Measurements from ENCODE around the gene CD2AP. TPM values are rescaled to one million over a fixed set of nuclear protein-coding genes. Genes with fewer than 3 reads are reported as not detected.
A peak's percentile ranks its signal among the peaks of the same experiment; 100 is the strongest.

CD2AP gene
- total and polyA plus RNA-seq, 9 of the 15 experiments (the other 6 are each of a cell fraction or from before 2014, with no cell fraction given): 9.4 to 69.7 (median 38.7) TPM

DNA sequence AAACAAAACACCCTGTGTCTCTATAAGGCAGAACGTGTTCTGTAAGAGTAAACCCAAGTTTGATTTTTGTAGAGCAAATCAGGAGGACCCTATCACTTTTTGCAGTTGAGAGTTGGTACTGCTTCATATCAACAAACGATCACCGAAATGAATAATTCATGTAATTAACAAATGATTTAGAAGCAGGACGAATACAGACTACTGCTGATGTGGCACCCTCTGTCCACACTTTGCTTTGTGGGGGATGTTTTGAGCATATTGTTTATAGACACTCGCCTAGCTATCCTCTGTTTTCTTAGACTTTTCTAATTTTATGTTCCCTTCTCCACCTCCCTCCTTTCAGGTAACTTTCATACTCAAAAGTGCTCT, 1.5 kb downstream of the CD2AP start:
- Histone ChIP-seq H2AFZ (ENCODE audit: low read depth, low read length) (peak overlapping the region; percentile 90), H3K27me3 (ENCODE audit: control insufficient read depth in 2 of 2, insufficient read depth in 2 of 2, low read length in 2 of 2) (no peaks in the 10 kb centered on the region), H3K27ac (ENCODE audit: extremely low read depth, low read depth, low read length) (peak overlapping the region; percentile 93), H3K4me2 (ENCODE audit: insufficient read depth, low read length) (peak overlapping the region; percentile 89), H3K4me3 (peak overlapping the region; percentile 85), H3K9me1 (ENCODE audit: control insufficient read depth, insufficient read depth, low read length) (no peaks in the 10 kb centered on the region), H3K79me2 (ENCODE audit: control insufficient read depth, insufficient read depth, low read length) (peaks cover 84% of the 10 kb centered on the region), H3K4me1 (replicated peaks in 1 of 2; ENCODE audit: control insufficient read depth in 2 of 2, insufficient read depth in 2 of 2, low read length in 2 of 2) (peaks cover 22 to 28% of the 10 kb centered on the region in 2 experiments), H3K36me3 (ENCODE audit: control insufficient read depth, insufficient read depth, low read length) (no peaks in the 10 kb centered on the region), H3K9me3 (replicated peaks; ENCODE audit: control insufficient read depth, insufficient read depth, low read depth, low read length) (no peaks in the 10 kb centered on the region), H4K20me1 (replicated peaks; ENCODE audit: control insufficient read depth, insufficient read depth, low read length) (peaks cover 13% of the 10 kb centered on the region), H3K9ac (ENCODE audit: insufficient read depth in 1 of 2, low read depth in 2 of 2, low read length in 2 of 2) (peak overlapping the region; percentile 91 to 96; a peak in 3 of 4 replicates)
- intact Hi-C loops (cut with micrococcal nuclease): loop anchor here (5.0 kb wide), 1 partner anchor 143 kb away; no protein-coding TSS in a partner anchor
- peak in 1 of 4 experiments; percentile 36 for DNase-seq (ENCODE audit: extremely low read depth in 1 of 4, low spot score in 3 of 4)
- no TSS peak for BruUV-seq (replicated peaks)
- WGBS (ENCODE audit: insufficient coverage, low coverage, missing lambda C conversion rate): 0% methylated on average over 5 of the region's 5 CpGs
- in situ Hi-C loops (cut with MboI): no loop called here
- ATAC-seq: no peak; the same call in 2 of the 3 replicates
- ChIA-PET POLR2A (interaction anchor here (0.7 to 3.3 kb wide), 5 partner anchors 9 to 59 kb away, joined by 3 to 23 read pairs (median 4); no protein-coding TSS in a partner anchor), CTCF (ENCODE audit: low intra/inter-chr PET ratio) (no interaction called here)
- peak; percentile 41; the same call in 1 of the 2 replicates for TF ChIP-seq RBFOX2 (IDR thresholded peaks at IDR 0.05; ENCODE audit: low read depth, low read length)
- TF ChIP-seq, protein P1, sequence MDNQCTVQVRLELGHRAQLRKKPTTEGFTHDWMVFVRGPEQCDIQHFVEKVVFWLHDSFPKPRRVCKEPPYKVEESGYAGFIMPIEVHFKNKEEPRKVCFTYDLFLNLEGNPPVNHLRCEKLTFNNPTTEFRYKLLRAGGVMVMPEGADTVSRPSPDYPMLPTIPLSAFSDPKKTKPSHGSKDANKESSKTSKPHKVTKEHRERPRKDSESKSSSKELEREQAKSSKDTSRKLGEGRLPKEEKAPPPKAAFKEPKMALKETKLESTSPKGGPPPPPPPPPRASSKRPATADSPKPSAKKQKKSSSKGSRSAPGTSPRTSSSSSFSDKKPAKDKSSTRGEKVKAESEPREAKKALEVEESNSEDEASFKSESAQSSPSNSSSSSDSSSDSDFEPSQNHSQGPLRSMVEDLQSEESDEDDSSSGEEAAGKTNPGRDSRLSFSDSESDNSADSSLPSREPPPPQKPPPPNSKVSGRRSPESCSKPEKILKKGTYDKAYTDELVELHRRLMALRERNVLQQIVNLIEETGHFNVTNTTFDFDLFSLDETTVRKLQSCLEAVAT (IDR thresholded peaks at IDR 0.05): peak in 1 of 2 experiments; percentile 49; a peak in 1 of 4 replicates
- TF ChIP-seq SMC3 (conservative IDR thresholded peaks at IDR 0.05; ENCODE audit: insufficient read depth, low read depth, low read length): no peak
- no peak for FAIRE-seq
